Stimulated activated CD4-positive, alpha-beta T cell treated with anti-CD3 and anti-CD28 coated beads, Interleukin-15, amount 100 ng/mL, for 48 hours (primary cell): ENCODE data around the gene GSTM5.
"Not testable (repeated sequence)": the region's sequence is repeated elsewhere in the genome, so short reads cannot be mapped to it uniquely, and the experiment has no call there.

Experiments
- DNase-seq, 2 donors: peaks; one replicate each; pipeline ENCODE4 v3.0.0-alpha.2; 2020; ENCODE audit warnings: low read depth in 2 of 2

Gene GSTM5

DNA sequence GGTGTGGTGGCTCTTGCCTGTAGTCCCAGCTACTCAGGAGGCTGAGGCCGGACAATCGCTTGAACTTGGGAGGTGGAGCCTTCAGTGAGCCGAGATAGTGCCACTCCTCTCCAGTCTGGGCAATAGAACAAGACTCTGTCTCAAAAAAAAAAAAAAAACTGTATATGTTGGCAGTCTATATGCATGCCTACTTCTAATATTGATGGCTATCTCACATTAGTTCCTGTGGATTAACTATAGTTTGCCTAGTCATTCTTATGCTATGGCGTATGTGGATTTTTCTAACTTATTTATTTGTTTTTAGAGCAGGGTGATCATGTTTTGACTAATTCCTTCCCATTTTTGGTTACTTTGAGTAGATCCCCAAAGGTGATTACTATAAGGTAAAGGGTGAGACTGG, 15.0 kb upstream of the GSTM5 start:
- no peak for DNase-seq

DNA sequence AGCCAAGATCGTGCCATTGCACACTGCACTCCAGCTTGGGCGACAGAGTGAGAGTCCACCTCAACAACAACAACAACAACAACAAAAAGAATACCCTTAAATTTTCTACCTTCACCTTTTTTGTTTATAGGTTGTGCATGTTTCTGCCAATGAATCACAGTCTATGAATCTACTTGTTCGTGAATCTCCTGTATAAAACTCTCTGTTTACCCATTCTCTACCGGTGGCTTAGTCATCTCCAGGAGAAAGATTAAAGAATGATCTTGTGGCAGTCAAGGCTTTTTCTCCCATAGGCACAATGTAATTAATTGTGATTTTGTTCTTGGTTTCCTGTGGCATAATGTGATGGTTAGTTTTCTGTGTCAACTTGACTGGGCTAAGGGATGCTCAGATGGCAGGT, 14.2 kb upstream of the GSTM5 start:
- not testable (repeated sequence) for DNase-seq

DNA sequence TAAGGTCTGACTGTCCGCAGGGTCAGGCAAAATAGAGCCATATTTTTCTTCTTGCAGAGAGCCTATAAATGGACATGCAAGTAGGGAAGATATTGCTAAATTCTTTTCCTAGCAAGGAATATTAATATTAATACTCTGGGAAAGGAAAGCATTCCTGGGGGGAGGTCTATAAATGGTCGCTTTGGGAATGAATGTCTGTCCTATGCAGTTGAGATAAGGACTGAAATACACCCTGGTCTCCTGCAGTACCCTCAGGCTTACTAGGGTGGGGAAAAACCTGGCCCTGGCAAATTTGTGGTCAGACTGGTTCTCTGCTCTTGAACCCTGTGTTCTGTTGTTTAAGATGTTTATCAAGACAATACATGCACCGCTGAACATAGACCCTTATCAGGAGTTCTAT, 9.1 kb upstream of the GSTM5 start:
- not testable (repeated sequence) for DNase-seq

- DNase-seq = no peak
Measured at GRCh38 chr1:109704173-109704572, 7.9 kb upstream of the GSTM5 start.

DNA sequence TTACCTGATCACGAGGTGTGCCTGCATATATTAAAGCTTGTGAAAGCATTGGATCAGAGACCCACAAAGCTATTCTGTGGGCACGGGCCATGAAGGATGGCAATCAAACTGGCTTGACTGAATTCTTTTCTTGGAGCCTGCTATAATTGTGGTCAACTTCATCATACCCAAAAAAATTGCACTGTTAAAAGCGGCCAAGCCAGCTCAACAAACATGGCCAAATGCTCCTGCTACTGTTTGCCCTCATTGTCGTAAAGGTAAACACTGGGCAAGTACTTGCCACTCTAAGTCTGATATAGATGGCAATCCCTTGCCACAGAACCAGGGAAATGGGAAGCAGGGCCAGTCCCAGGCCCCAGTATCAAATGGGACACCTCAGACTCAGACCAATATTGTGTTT, 6.6 kb upstream of the GSTM5 start:
- no peak for DNase-seq

DNA sequence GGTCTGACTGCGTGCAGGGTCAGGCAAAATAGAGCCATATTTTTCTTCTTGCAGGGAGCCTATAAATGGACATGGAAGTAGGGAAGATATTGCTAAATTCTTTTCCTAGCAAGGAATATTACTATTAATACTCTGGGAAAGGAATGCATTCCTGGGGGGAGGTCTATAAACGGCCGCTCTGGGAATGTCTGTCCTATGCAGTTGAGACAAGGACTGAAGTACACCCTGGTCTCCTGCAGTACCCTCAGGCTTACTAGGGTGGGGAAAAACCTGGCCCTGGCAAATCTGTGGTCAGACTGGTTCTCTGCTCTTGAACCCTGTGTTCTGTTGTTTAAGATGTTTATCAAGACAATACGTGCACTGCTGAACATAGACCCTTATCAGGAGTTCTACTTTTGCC, 3.1 kb upstream of the GSTM5 start:
- DNase-seq = not testable (repeated sequence)

DNA sequence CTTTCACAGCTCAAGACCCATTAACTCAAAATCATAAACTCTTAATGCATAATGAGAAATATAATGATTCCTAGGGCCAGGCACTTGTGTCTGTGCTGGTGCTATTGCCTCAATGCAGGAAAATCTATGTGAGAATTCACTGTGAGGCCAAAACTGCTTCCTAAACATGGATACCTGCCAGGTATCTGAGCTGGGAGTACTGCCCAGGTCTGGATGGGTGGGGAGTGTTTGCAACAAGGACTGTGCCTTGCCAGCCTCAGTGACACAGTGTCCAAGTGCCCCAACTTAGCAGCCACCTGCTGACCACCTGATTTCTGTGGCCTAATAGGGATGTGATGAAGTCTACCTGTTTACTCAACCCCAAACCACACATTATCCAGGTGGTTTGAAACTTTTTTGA, 2.2 kb upstream of the GSTM5 start:
- not testable (repeated sequence) for DNase-seq

DNA sequence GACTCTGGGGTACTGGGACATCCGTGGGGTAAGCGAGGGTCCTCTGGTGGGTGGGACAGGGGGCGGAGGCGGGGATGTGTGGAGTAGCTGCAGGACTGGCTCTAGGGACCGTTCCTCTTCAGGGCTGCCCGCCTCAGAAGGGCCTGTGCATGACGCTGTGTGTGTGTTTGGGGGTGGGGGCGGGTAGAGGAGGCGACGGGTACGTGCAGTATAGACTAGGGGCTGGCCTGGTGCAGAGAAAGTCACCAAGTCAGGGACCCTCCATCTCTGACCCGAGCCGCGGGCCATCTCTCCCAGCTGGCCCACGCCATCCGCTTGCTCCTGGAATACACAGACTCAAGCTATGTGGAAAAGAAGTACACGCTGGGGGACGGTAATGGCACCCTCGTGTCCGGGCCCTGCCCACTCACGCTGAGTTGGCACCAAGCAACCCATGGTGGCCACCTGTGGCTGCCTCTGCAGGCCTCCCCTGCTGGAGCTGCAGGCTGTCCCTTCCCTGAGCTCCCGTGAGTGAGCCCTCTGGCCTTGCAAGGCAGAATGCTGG, 342 bp downstream of the GSTM5 start:
- DNase-seq = no peak

DNA sequence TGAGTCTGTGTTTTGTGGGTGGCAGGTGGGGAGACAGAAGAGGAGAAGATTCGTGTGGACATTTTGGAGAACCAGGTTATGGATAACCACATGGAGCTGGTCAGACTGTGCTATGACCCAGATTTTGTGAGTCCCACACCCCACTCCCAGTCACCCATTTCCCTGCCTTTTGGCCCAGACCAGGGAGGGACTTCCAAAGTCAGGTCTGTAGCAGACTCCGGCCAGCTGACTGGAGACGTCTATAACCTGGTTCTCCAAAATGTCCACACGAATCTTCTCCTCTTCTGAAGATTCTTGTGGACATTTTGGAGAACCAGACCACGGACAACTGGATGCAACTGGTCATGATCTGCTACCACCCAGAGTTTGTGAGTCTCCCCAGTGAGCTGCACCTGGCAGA, 1.6 kb downstream of the GSTM5 start:
- DNase-seq = no peak

DNA sequence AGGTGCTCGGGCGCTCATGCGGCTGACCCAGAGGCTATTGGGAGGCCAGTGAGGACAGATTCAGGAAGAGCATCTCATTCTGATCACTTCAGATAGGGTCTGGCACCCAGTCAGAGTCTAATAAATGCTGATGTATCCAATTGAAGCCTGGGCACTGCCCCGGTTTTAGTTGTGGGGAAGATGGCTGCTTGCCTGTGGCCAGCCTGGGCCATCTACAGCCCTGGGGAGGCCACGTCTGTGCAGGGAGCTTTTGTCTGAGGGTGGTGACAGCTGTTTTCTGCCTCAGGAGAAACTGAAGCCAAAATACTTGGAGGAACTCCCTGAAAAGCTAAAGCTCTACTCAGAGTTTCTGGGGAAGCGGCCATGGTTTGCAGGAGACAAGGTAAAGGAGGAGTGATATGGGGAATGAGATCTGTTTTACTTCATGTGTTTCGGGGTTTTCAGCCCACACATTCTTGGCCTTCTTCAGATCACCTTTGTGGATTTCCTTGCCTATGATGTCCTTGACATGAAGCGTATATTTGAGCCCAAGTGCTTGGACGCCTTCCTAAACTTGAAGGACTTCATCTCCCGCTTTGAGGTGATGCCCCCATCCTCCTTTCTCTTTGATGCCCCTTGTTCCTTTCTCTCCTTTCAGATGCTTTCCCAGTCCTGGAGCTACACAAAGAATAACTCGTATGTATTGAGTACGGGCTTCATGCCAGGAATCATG, 2.8 kb downstream of the GSTM5 start:
- no peak for DNase-seq

- no peak for DNase-seq
Measured at GRCh38 chr1:109716121-109716520, 4.1 kb downstream of the GSTM5 start.

DNA sequence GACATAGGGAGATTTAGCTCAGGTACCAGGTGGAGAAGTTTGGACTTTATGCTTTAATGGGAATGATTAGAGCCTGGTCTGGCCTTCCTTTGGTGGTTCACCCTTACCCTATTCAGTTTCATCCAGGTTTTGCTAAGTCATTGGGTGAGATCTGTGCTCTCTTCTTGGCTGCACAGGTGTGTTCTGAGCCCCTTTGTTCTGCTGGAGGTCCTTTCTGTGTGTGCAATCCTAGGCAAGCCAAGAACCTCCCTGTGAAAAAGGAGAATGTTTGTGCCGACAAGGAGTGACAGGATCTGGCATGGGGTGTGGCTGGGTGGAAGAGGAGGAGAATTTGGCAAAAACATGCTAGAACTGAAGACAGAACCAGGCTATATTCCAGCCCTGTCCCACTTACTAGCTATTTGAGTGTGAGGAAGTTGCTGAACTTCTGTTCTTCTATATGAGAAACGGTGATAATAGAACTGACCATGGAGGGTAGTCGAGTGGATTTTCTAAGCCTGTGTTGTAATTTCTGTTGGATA, 4.6 kb downstream of the GSTM5 start:
- DNase-seq = no peak

- no peak for DNase-seq
Measured at GRCh38 chr1:109717729-109718128, 5.7 kb downstream of the GSTM5 start.

- DNase-seq = no peak
Measured at GRCh38 chr1:109718495-109718894, 6.4 kb downstream of the GSTM5 start.

DNA sequence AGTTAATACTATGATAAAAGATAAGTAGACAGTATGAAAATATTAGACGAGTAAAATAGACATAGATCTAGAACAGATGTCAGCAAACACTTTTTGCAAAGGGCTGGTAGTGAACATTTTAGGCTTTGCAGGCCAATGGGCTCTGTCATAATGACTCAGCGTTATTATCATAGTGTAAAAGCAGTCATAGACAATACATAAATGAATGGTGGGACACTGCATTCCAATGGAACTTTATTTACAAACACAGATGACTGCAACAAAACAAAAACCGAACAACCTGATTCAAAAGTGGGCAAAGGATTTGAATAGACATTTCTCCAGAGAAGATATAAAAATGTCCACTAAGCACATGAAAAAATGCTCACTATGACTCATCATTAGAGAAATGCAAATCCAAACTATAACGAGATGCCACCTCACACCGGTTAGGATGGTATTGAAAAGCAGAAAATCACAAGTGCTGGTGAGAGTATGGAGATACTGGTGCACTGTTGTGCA, 7.3 kb downstream of the GSTM5 start:
- no peak for DNase-seq

GRCh38 chr1:109721042-109721441, 9.0 kb downstream of the GSTM5 start:
- no peak for DNase-seq

DNA sequence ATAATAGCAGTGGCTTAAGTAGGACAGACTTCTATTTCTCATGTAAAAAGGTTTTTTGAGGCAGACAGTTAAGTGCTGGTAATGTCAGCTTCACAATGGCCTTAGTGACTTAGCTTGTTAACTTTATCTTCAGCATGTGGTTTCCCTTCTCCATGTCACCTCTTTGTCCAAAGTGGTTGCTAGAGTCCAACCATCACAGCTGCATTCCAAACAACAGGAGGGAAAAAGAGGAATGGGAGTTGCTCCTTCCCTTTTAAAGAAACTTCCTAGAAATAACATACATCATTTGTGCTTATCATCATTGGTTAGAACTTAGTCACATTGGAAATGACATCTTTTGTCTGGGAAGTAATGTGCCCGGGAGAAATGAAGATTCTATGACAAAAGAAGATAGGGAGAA, 9.9 kb downstream of the GSTM5 start:
- no peak for DNase-seq

GRCh38 chr1:109722908-109723691, 11.0 kb downstream of the GSTM5 start:
- no peak for DNase-seq

DNA sequence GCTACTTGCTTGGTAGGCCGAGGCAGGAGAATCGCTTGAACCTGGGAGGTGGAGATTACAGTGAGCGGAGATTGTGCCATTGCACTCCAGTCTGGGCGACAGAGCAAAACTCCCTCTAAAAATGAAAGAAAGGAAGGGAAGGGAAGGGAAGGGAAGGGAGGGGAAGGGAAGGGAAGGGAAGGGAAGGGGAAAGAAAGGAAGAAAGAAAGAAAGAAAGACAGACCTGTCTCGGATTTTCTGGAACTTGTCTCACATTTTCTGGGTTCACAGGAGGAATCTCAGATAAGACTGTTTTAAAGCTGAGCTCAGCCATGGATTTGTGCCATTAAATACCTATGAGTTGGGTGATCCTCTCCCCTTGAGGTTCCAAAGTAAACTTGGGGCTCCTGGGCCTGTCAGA, 12.9 kb downstream of the GSTM5 start:
- no peak for DNase-seq

GRCh38 chr1:109725510-109725909, 13.5 kb downstream of the GSTM5 start:
- DNase-seq = no peak

- DNase-seq = no peak
Measured at GRCh38 chr1:109726007-109726406, 14.0 kb downstream of the GSTM5 start.

DNA sequence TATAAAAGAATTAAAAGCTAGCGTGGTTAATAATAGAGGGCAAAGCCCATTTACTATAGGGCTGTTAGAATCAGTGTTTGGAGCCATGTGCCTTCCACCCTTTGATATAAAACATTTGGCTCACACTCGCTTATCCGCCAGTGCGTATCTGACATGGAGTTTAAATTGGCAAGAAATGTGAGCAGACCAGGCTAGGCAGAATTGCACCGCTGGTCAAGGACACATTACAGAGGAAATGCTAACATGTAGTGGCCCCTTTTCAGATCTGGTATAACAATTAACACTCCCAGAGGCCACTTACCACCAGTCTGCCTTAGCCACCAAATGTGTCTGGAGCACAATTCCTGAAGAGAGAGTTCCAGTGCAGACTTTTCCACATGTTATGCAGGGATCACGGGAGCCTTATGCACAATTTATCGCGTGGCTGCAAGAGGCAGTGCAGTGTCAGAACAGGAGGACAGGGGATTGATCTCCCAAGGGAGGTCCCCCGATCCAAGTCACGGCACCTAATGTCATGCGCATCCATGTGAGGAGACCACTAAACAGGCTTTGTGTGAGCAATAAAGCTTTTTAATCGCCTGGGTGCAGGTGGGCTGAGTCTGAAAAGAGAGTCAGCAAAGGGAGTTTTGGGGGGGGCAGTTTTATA, 14.8 kb downstream of the GSTM5 start:
- no peak for DNase-seq
